Measurements from ENCODE around the gene EFNA5. TPM values are rescaled to one million over a fixed set of nuclear protein-coding genes. Genes with fewer than 3 reads are reported as not detected.

EFNA5 gene
- total and polyA plus RNA-seq, 7 donors: 0.32 to 5.4 (median 2.1) TPM

GRCh38 chr5:107604146-107604910, 66.4 kb downstream of the EFNA5 start:
- DNase-seq (no peak), ATAC-seq (no peak)
- H3K36me3 ChIP-seq (ENCODE audit: insufficient read depth in 1 of 2, low read depth in 1 of 2): no peaks in the 10 kb centered on the region
- no peaks in the 10 kb centered on the region for H3K4me1 ChIP-seq
- WGBS, 3 donors: 86 to 92% (median 89%) methylated on average over 10 of the region's 10 CpGs
- H3K27ac ChIP-seq: no peak overlapping the region
- TF ChIP-seq CTCF (IDR thresholded peaks at IDR 0.05): no peak
- H3K4me3 ChIP-seq: no peak overlapping the region
- H3K9me3 ChIP-seq: no peaks in the 10 kb centered on the region
- intact Hi-C loops (cut with DNase I): no loop called here
- H3K27me3 ChIP-seq (ENCODE audit: insufficient read depth in 3 of 3, low read length in 2 of 3): peaks cover 0 to 3% (median 0%) of the 10 kb centered on the region in 3 donors

- ATAC-seq (no peak), DNase-seq (no peak)
- no peaks in the 10 kb centered on the region for H3K4me1 ChIP-seq
- H3K9me3 ChIP-seq: no peaks in the 10 kb centered on the region
- WGBS, 3 donors: 77 to 82% (median 81%) methylated on average over 6 of the region's 6 CpGs
- peaks cover 0 to 3% (median 0%) of the 10 kb centered on the region in 3 donors for H3K27me3 ChIP-seq (ENCODE audit: insufficient read depth in 3 of 3, low read length in 2 of 3)
- no peak overlapping the region for H3K4me3 ChIP-seq
- no peak overlapping the region for H3K27ac ChIP-seq
- no peaks in the 10 kb centered on the region for H3K36me3 ChIP-seq (ENCODE audit: insufficient read depth in 1 of 2, low read depth in 1 of 2)
- intact Hi-C loops (cut with DNase I): no loop called here
- no peak for TF ChIP-seq CTCF (IDR thresholded peaks at IDR 0.05)
Observed at GRCh38 chr5:107603349-107603748, 67.4 kb downstream of the EFNA5 start.

GRCh38 chr5:107602896-107603295, 67.8 kb downstream of the EFNA5 start:
- ATAC-seq (no peak), DNase-seq (no peak)
- WGBS, 3 donors: 75 to 76% (median 76%) methylated on average over 5 of the region's 5 CpGs
- no peak for TF ChIP-seq CTCF (IDR thresholded peaks at IDR 0.05)
- Histone ChIP-seq H3K4me1 (no peaks in the 10 kb centered on the region), H3K4me3 (no peak overlapping the region), H3K36me3 (ENCODE audit: insufficient read depth in 1 of 2, low read depth in 1 of 2) (no peaks in the 10 kb centered on the region), H3K27me3 (ENCODE audit: insufficient read depth in 3 of 3, low read length in 2 of 3) (peaks cover 0 to 3% (median 0%) of the 10 kb centered on the region in 3 donors), H3K27ac (no peak overlapping the region), H3K9me3 (no peaks in the 10 kb centered on the region)
- intact Hi-C loops (cut with DNase I): no loop called here

GRCh38 chr5:107601076-107601475, 69.7 kb downstream of the EFNA5 start:
- no peak overlapping the region for H3K27ac ChIP-seq
- 84 to 94% (median 85%) methylated on average over 6 of the region's 6 CpGs for WGBS, 3 donors
- intact Hi-C loops (cut with DNase I): no loop called here
- no peaks in the 10 kb centered on the region for H3K9me3 ChIP-seq
- ATAC-seq (peak in 1 of 4 donors; percentile 48), DNase-seq (no peak)
- no peaks in the 10 kb centered on the region for H3K36me3 ChIP-seq (ENCODE audit: insufficient read depth in 1 of 2, low read depth in 1 of 2)
- no peak overlapping the region for H3K4me3 ChIP-seq
- no peaks in the 10 kb centered on the region for H3K4me1 ChIP-seq
- TF ChIP-seq CTCF (IDR thresholded peaks at IDR 0.05): no peak
- H3K27me3 ChIP-seq (ENCODE audit: insufficient read depth in 3 of 3, low read length in 2 of 3): peaks cover 0 to 3% (median 0%) of the 10 kb centered on the region in 3 donors

GRCh38 chr5:107598958-107599357, 71.8 kb downstream of the EFNA5 start:
- 58 to 59% (median 59%) methylated on average over 4 of the region's 4 CpGs for WGBS, 3 donors
- no peaks in the 10 kb centered on the region for H3K27me3 ChIP-seq (ENCODE audit: insufficient read depth in 3 of 3, low read length in 2 of 3)
- intact Hi-C loops (cut with DNase I): no loop called here
- H3K4me3 ChIP-seq: no peak overlapping the region
- H3K27ac ChIP-seq: no peak overlapping the region
- no peaks in the 10 kb centered on the region for H3K4me1 ChIP-seq
- no peaks in the 10 kb centered on the region for H3K9me3 ChIP-seq
- ATAC-seq (no peak), DNase-seq (no peak)
- TF ChIP-seq CTCF (IDR thresholded peaks at IDR 0.05): no peak
- no peaks in the 10 kb centered on the region for H3K36me3 ChIP-seq (ENCODE audit: insufficient read depth in 1 of 2, low read depth in 1 of 2)

Data from psoas muscle (tissue), 8 donors.